Tibial artery (tissue), 4 donors: ENCODE data around the gene PRDM8.

Experiments used
- DNase-seq, 2 donors: peaks; one replicate each; pipeline ENCODE4 v3.0.0-alpha.2; 2019
- H3K27ac ChIP-seq, 2 donors: fragments of 200-600 bp; sonication (generic) in 1 of 2; 1 replicate in 1 of 2; 2 replicates in 1 of 2; pipeline ENCODE4 v1.5.1; 2018 to 2019; ENCODE audit warnings: mild to moderate bottlenecking in 1 of 2
- H3K27me3 ChIP-seq, 2 donors: fragments of 200-600 bp; sonication (generic) in 1 of 2; one replicate each; pipeline versions ENCODE4 v1.5.1 to v1.6.0; 2016 to 2019
- H3K36me3 ChIP-seq, 3 donors: fragments of 200-600 bp; sonication (generic) in 2 of 3; one replicate each; pipeline ENCODE4 v1.5.1; 2016 to 2019; ENCODE audit warnings: mild to moderate bottlenecking in 2 of 3
- H3K4me1 ChIP-seq, 4 donors: fragments of 200-600 bp; sonication (generic) in 2 of 4; 1 replicate in 3 of 4; 2 replicates in 1 of 4; pipeline ENCODE4 v1.5.1; 2016 to 2019
- H3K4me3 ChIP-seq, 2 donors: fragments of 200-600 bp; sonication (generic) in 1 of 2; 1 replicate in 1 of 2; 2 replicates in 1 of 2; pipeline ENCODE4 v1.5.1; 2018 to 2019; ENCODE audit warnings: mild to moderate bottlenecking in 2 of 2
- H3K9me3 ChIP-seq, 3 donors: fragments of 200-600 bp; sonication (generic) in 1 of 3; one replicate each; pipeline ENCODE4 v1.5.1; 2016 to 2019
- intact Hi-C: fragments of 100-400 bp; cut with DNase I; formaldehyde crosslinking; loops from one replicate; pipeline ENCODE4 v1.15.0; 2023; ENCODE audit warnings: low total_unique reads
- TF ChIP-seq, protein P1 (sequence below), 2 experiments: fragments of 200-600 bp in 1 of 2; fragments of 450-650 bp in 1 of 2; IDR thresholded peaks; one replicate each; pipeline ENCODE4 v1.5.1; 2017 to 2019; ENCODE audit warnings: antibody characterized with exemption in 2 of 2, mild to moderate bottlenecking in 1 of 2, moderate library complexity in 1 of 2

The PRDM8 gene

DNA sequence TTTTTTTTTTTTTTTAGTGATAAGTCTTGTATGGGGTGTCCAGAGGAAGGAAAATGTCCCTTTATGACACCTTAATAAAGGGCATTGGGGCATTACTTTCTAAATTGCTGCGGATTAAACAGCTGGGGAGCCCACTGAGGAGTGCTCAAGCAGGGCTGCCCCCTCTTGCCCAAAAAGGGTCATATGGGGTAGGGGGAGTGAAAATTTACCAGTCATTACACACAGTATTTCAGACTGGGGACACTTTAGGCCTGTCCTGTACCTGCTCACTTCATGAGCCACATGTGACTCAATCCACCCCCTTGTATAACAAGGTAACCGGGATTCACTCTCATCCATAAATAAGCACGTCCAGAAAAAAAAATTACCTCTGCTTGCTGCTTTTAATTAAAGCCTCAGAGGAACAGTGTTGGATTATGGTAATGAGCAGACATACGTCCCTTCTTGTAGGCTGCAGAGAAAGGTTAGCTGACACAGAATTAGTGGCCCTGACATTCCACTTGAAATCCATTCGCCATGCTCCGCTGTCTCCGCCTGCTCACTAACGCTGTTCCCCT lies 1.8 kb downstream of the PRDM8 start:
- TF ChIP-seq, protein P1, sequence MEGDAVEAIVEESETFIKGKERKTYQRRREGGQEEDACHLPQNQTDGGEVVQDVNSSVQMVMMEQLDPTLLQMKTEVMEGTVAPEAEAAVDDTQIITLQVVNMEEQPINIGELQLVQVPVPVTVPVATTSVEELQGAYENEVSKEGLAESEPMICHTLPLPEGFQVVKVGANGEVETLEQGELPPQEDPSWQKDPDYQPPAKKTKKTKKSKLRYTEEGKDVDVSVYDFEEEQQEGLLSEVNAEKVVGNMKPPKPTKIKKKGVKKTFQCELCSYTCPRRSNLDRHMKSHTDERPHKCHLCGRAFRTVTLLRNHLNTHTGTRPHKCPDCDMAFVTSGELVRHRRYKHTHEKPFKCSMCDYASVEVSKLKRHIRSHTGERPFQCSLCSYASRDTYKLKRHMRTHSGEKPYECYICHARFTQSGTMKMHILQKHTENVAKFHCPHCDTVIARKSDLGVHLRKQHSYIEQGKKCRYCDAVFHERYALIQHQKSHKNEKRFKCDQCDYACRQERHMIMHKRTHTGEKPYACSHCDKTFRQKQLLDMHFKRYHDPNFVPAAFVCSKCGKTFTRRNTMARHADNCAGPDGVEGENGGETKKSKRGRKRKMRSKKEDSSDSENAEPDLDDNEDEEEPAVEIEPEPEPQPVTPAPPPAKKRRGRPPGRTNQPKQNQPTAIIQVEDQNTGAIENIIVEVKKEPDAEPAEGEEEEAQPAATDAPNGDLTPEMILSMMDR (IDR thresholded peaks at IDR 0.05): no peak
- Histone ChIP-seq H3K27me3 (peaks cover 0 to 57% of the 10 kb centered on the region in 2 donors), H3K9me3 (no peaks in the 10 kb centered on the region), H3K4me3 (no peak overlapping the region), H3K27ac (no peak overlapping the region), H3K4me1 (peaks cover 0 to 40% (median 35%) of the 10 kb centered on the region in 4 donors), H3K36me3 (no peaks in the 10 kb centered on the region)
- no peak for DNase-seq
- intact Hi-C loops: no loop called here

DNA sequence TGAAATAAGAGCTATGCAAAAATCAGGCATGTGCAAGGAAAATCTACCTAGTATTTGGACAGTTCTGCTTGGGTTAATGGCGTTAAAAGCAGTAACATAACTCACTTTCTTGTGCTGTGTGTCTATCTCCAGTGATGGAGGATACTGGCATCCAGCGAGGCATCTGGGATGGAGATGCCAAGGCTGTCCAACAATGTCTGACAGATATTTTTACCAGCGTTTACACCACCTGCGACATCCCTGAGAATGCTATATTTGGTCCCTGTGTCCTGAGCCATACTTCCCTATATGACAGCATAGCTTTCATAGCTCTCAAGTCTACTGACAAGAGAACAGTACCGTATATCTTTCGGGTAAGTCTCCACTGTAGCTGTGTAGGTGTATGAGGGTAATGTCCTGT lies 2.6 kb downstream of the PRDM8 start:
- H3K4me3 ChIP-seq: no peak overlapping the region
- H3K27me3 ChIP-seq: peaks cover 0 to 57% of the 10 kb centered on the region in 2 donors
- no peak overlapping the region for H3K27ac ChIP-seq
- intact Hi-C loops: no loop called here
- peaks cover 0 to 40% (median 35%) of the 10 kb centered on the region in 4 donors for H3K4me1 ChIP-seq
- DNase-seq: no peak
- no peaks in the 10 kb centered on the region for H3K9me3 ChIP-seq
- TF ChIP-seq, protein P1 (IDR thresholded peaks at IDR 0.05): no peak
- H3K36me3 ChIP-seq: no peaks in the 10 kb centered on the region

DNA sequence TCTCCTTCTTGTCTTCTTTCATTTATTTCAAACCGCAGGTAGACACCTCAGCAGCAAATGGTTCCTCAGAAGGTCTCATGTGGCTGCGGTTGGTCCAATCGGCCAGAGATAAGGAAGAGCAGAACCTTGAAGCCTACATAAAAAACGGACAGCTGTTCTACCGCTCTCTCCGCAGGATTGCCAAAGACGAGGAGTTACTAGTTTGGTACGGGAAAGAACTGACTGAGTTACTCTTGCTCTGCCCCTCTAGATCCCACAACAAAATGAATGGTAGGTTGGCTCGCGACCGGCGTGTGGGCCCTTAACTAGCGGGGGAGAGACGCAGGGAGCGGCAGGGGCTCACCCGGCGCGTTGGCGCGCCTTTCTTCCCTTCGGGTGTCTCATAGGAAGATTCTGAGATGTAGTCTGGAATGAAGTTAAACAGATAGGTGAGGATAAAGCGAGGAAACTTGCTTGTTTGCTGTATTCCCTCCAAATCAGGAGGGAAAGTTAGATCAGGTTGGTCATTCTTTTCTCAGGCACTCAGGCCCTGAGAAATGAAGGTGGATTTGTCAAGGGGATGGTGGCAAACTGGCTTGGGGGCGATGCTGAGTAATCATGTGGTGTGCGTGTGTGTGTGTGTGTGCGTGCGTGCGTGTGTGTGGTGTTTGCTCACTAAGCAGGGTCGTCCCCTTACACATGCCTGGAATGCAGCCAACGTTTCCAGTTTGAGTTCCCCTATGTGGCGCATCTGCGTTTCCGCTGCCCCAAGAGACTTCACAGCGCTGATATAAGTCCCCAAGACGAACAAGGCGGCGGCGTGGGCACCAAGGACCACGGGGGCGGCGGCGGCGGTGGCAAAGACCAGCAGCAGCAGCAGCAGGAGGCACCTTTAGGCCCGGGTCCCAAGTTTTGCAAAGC lies 4.2 kb downstream of the PRDM8 start:
- Histone ChIP-seq H3K27me3 (peaks cover 0 to 45% of the 10 kb centered on the region in 2 donors), H3K27ac (peak overlapping the region; percentile 74 to 79)

DNA sequence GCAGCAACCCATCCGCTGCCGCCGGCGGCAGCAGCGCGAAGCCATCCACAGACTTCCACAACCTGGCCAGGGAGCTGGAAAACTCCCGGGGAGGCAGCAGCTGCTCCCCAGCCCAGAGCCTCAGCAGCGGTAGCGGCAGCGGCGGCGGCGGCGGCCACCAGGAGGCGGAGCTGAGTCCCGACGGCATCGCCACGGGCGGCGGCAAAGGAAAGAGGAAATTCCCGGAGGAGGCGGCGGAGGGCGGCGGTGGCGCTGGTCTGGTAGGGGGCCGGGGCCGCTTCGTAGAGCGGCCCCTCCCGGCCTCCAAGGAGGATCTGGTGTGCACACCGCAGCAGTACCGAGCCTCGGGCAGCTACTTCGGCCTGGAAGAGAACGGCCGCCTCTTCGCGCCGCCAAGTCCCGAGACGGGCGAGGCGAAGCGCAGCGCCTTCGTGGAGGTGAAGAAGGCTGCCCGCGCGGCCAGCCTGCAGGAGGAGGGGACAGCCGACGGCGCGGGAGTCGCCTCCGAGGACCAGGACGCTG lies 4.9 kb downstream of the PRDM8 start:
- Histone ChIP-seq H3K27ac (peak overlapping the region; percentile 74 to 79), H3K4me1 (peaks cover 0 to 34% (median 28%) of the 10 kb centered on the region in 4 donors)
- intact Hi-C loops: no loop called here

More for the DNA sequence above, 4.2 kb downstream of the PRDM8 start:
- intact Hi-C loops: no loop called here
- peak overlapping the region; percentile 62 to 77 for H3K4me3 ChIP-seq
- peak in 1 of 2 donors; percentile 37 for DNase-seq
- TF ChIP-seq, protein P1 (IDR thresholded peaks at IDR 0.05): no peak
- H3K9me3 ChIP-seq: no peaks in the 10 kb centered on the region
- no peaks in the 10 kb centered on the region for H3K36me3 ChIP-seq
- peaks cover 0 to 37% (median 33%) of the 10 kb centered on the region in 4 donors for H3K4me1 ChIP-seq

More for the DNA sequence above, 4.9 kb downstream of the PRDM8 start:
- Histone ChIP-seq H3K36me3 (no peaks in the 10 kb centered on the region), H3K4me3 (peak overlapping the region; percentile 62 to 77), H3K27me3 (peaks cover 0 to 46% of the 10 kb centered on the region in 2 donors), H3K9me3 (no peaks in the 10 kb centered on the region)
- TF ChIP-seq, protein P1 (IDR thresholded peaks at IDR 0.05): peak; percentile 78 to 90
- DNase-seq: peak; percentile 77 to 91
